Keratinocyte (primary cell): Measurements from ENCODE around the gene STK32B. TPM values are rescaled to one million over a fixed set of nuclear protein-coding genes. Genes with fewer than 3 reads are reported as not detected.

Source experiments
- DNase-seq: peaks from one replicate; pipeline ENCODE4 v3.0.0-alpha.2; 2011; ENCODE audit warnings: low read depth, missing footprints, low spot score
- FAIRE-seq: peaks from 2 replicates; lab custom pipeline; 2011; peaks lifted over from hg19 to GRCh38; lab: Jason Lieb, UNC
- H2AFZ ChIP-seq: 2 replicates; pipeline ENCODE4 v1.6.0; 2012; ENCODE audit warnings: low read length, control low read depth, inconsistent platforms; ENCODE audit not compliant: control insufficient read depth
- H3K27ac ChIP-seq: 2 replicates; pipeline ENCODE4 v1.5.1; 2011; ENCODE audit warnings: low read length; ENCODE audit not compliant: control insufficient read depth, insufficient read depth
- H3K27me3 ChIP-seq: 3 replicates; pipeline ENCODE4 v1.6.0; 2011; ENCODE audit warnings: low read length; ENCODE audit not compliant: control insufficient read depth, insufficient read depth; ENCODE audit errors: extremely low read depth
- H3K36me3 ChIP-seq, 2 experiments: 2 replicates in 1 of 2; 3 replicates in 1 of 2; pipeline ENCODE4 v1.5.1; 2011; ENCODE audit warnings: low read length in 2 of 2, mild to moderate bottlenecking in 1 of 2; ENCODE audit not compliant: control insufficient read depth in 2 of 2, insufficient read depth in 2 of 2; ENCODE audit errors: extremely low read depth in 1 of 2
- H3K4me1 ChIP-seq: 3 replicates; pipeline ENCODE4 v1.5.1; 2011; ENCODE audit warnings: low read length; ENCODE audit not compliant: control insufficient read depth, insufficient read depth; ENCODE audit errors: extremely low read depth
- H3K4me2 ChIP-seq: 3 replicates; pipeline ENCODE4 v1.6.0; 2011; ENCODE audit warnings: low read depth, low read length; ENCODE audit not compliant: control insufficient read depth, insufficient read depth; ENCODE audit errors: extremely low read depth
- H3K4me3 ChIP-seq, 3 experiments: fragments of 200-600 bp in 1 of 3; sonication (generic) in 1 of 3; 2 replicates in 2 of 3; 3 replicates in 1 of 3; pipeline ENCODE4 v1.5.1; 2011 to 2016; ENCODE audit warnings: low read length in 3 of 3, mild to moderate bottlenecking in 3 of 3, control low read depth in 2 of 3, inconsistent platforms in 1 of 3, low read depth in 1 of 3, mixed read lengths in 1 of 3, mixed run types in 1 of 3, moderate library complexity in 1 of 3; ENCODE audit not compliant: control insufficient read depth in 2 of 3, insufficient read depth in 2 of 3; ENCODE audit errors: extremely low read depth in 1 of 3
- H3K79me2 ChIP-seq: 2 replicates; pipeline ENCODE4 v1.6.0; 2012; ENCODE audit warnings: low read length; ENCODE audit not compliant: control insufficient read depth, insufficient read depth
- H3K9ac ChIP-seq: 3 replicates; pipeline ENCODE4 v1.6.0; 2011; ENCODE audit warnings: low read length; ENCODE audit not compliant: control insufficient read depth, insufficient read depth; ENCODE audit errors: extremely low read depth
- H3K9me1 ChIP-seq: 3 replicates; pipeline ENCODE4 v1.6.0; 2011; ENCODE audit warnings: low read length; ENCODE audit not compliant: control insufficient read depth, insufficient read depth; ENCODE audit errors: extremely low read depth
- H3K9me3 ChIP-seq: 2 replicates; pipeline ENCODE4 v1.5.1; 2012; ENCODE audit warnings: low read depth, low read length; ENCODE audit not compliant: control insufficient read depth
- H4K20me1 ChIP-seq: 3 replicates; pipeline ENCODE4 v1.6.0; 2011; ENCODE audit warnings: low read length; ENCODE audit not compliant: control insufficient read depth, insufficient read depth; ENCODE audit errors: extremely low read depth
- CTCF ChIP-seq, 3 experiments: IDR thresholded peaks in 1 of 3; conservative IDR thresholded peaks in 1 of 3; optimal IDR thresholded peaks in 1 of 3; 2 replicates in 2 of 3; 3 replicates in 1 of 3; pipeline versions ENCODE3 to v1.5.1; 2011; ENCODE audit warnings: low read length in 3 of 3, mild to moderate bottlenecking in 3 of 3, moderate library complexity in 2 of 3, control low read depth in 1 of 3, inconsistent platforms in 1 of 3; ENCODE audit not compliant: insufficient read depth in 2 of 3; ENCODE audit errors: extremely low read depth in 1 of 3
- EZH2 ChIP-seq: IDR thresholded peaks from one replicate; pipeline ENCODE4 v1.6.1; 2012; ENCODE audit warnings: inconsistent platforms, mild to moderate bottlenecking, low read length, moderate library complexity
- dilution Hi-C: fragments of 300-500 bp; cut with MboI; formaldehyde crosslinking; loops from one replicate; pipeline ENCODE4 v1.7.0; 2020; ENCODE audit warnings: low sequenced_read_pairs; ENCODE audit not compliant: extremely low pct_ligation_motif_present
- polyA plus RNA-seq, 5 experiments: library from polyadenylated mRNA; depleted of rRNA in 3 of 5; stranded (reverse) in 3 of 5; stranded (forward) in 1 of 5; unstranded in 1 of 5; fragments of >200 nt; gene quantifications; 1 replicate in 1 of 5; 2 replicates in 3 of 5; 3 replicates in 1 of 5; pipeline versions ENCODE4 v1.2.1 to v1.2.3, GENCODE V29; 2011 to 2012; ENCODE audit warnings: missing spikeins in 2 of 5, low read depth in 1 of 5, low replicate concordance in 1 of 5

Gene STK32B
- polyA plus RNA-seq, 1 donor (not counting 4 experiments of a cell fraction or from before 2014, with no cell fraction given), result 3.4 TPM

GRCh38 chr4:5543681-5544080 is 492.4 kb downstream of the STK32B start:
- H3K4me3 ChIP-seq, result no peak overlapping the region
- H3K4me2 ChIP-seq, result no peak overlapping the region
- no peaks in the 10 kb centered on the region for H4K20me1 ChIP-seq
- H3K9me1 ChIP-seq, result no peaks in the 10 kb centered on the region
- no peaks in the 10 kb centered on the region for H3K4me1 ChIP-seq
- H3K27ac ChIP-seq, result no peak overlapping the region
- dilution Hi-C loops, result no loop called here
- peaks cover 0 to 5% of the 10 kb centered on the region in 2 experiments for H3K36me3 ChIP-seq
- H2AFZ ChIP-seq, result no peak overlapping the region
- TF ChIP-seq CTCF (optimal IDR thresholded peaks at IDR 0.05 in 1 of 3, IDR thresholded peaks at IDR 0.05 in 1 of 3, conservative IDR thresholded peaks at IDR 0.05 in 1 of 3; ENCODE audit: extremely low read depth in 1 of 3, insufficient read depth in 2 of 3, low read length in 3 of 3), result no peak
- TF ChIP-seq EZH2, result no peak
- DNase-seq (no peak), FAIRE-seq (no peak)
- H3K9ac ChIP-seq, result no peak overlapping the region
- H3K27me3 ChIP-seq, result no peaks in the 10 kb centered on the region
- no peaks in the 10 kb centered on the region for H3K9me3 ChIP-seq
- H3K79me2 ChIP-seq, result no peaks in the 10 kb centered on the region

DNA sequence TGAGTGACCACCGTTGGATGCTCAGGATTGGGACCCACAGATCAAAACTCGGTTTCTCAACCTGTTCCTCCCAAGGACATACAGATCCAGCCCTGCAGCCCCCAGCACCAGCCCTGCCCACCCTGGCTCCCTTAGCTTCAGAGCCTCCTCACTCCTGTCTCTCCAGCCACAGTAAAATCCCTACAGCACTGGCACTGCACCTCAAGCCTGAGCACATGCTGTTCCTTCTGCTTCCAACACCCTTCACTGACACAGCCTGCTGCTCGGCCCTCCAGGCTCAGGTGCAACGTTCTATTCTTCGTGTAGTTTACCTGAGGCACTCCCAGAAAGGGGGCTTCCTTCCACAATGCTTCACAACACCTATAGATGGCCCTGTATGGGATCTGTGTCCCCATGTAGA is 493.5 kb downstream of the STK32B start:
- H3K9me3 ChIP-seq, result no peaks in the 10 kb centered on the region
- dilution Hi-C loops, result no loop called here
- H3K9ac ChIP-seq, result no peak overlapping the region
- H4K20me1 ChIP-seq, result no peaks in the 10 kb centered on the region
- H3K4me2 ChIP-seq, result no peak overlapping the region
- FAIRE-seq (no peak), DNase-seq (no peak)
- no peaks in the 10 kb centered on the region for H3K27me3 ChIP-seq
- no peak overlapping the region for H3K4me3 ChIP-seq
- no peaks in the 10 kb centered on the region for H3K9me1 ChIP-seq
- no peaks in the 10 kb centered on the region for H3K4me1 ChIP-seq
- H3K27ac ChIP-seq, result no peak overlapping the region
- no peaks in the 10 kb centered on the region for H3K79me2 ChIP-seq
- H3K36me3 ChIP-seq, result peaks cover 0 to 5% of the 10 kb centered on the region in 2 experiments
- H2AFZ ChIP-seq, result no peak overlapping the region
- TF ChIP-seq EZH2 (no peak), CTCF (optimal IDR thresholded peaks at IDR 0.05 in 1 of 3, IDR thresholded peaks at IDR 0.05 in 1 of 3, conservative IDR thresholded peaks at IDR 0.05 in 1 of 3; ENCODE audit: extremely low read depth in 1 of 3, insufficient read depth in 2 of 3, low read length in 3 of 3) (no peak)
